BLaER1 treated with 17β-estradiol and CSF1 and Interleukin-3, amounts not matched to agents 10 nM and 100 nM (cell line): ENCODE data around the gene PPIC.

Experiments used
- H3K27ac ChIP-seq, 11 experiments: shearing (Covaris generic); formaldehyde crosslinking; 2 replicates each; pipeline ENCODE4 v1.8.1; 2022
- H3K27me3 ChIP-seq, 11 experiments: shearing (Covaris generic); formaldehyde crosslinking; 2 replicates each; pipeline ENCODE4 v1.8.1; 2022
- H3K36me3 ChIP-seq, 11 experiments: shearing (Covaris generic); formaldehyde crosslinking; 2 replicates each; pipeline ENCODE4 v1.8.1; 2022
- H3K4me1 ChIP-seq, 10 experiments: shearing (Covaris generic); formaldehyde crosslinking; 2 replicates each; pipeline ENCODE4 v1.8.1; 2022
- H3K4me2 ChIP-seq, 11 experiments: shearing (Covaris generic); formaldehyde crosslinking; 2 replicates each; pipeline ENCODE4 v1.8.1; 2022
- H3K4me3 ChIP-seq, 10 experiments: shearing (Covaris generic); formaldehyde crosslinking; 2 replicates each; pipeline ENCODE4 v1.8.1; 2022
- H3K9ac ChIP-seq, 11 experiments: shearing (Covaris generic); formaldehyde crosslinking; 2 replicates each; pipeline ENCODE4 v1.8.1; 2022
- H3K9me3 ChIP-seq, 11 experiments: shearing (Covaris generic); formaldehyde crosslinking; replicated peaks in 1 of 11; 2 replicates each; pipeline ENCODE4 v1.8.1; 2022
- H4K20me1 ChIP-seq, 11 experiments: shearing (Covaris generic); formaldehyde crosslinking; 2 replicates each; pipeline ENCODE4 v1.8.1; 2022
- Cebpa-rat ChIP-seq, 11 experiments: shearing (Covaris generic); IDR thresholded peaks; 2 replicates each; pipeline ENCODE4 v1.8.1; 2022

PPIC gene

GRCh38 chr5:123033157-123033671 lies 3.3 kb downstream of the PPIC start:
- Histone ChIP-seq H3K9me3 (no peaks in the 10 kb centered on the region), H3K9ac (no peak overlapping the region), H3K4me1 (peaks cover 11 to 26% (median 22%) of the 10 kb centered on the region in 10 experiments; a peak in 19 of 20 replicates), H3K27ac (no peak overlapping the region), H3K36me3 (peaks cover 0 to 12% (median 0%) of the 10 kb centered on the region in 11 experiments; a peak in 4 of 22 replicates), H3K4me3 (no peak overlapping the region), H4K20me1 (peaks cover 0 to 24% (median 0%) of the 10 kb centered on the region in 11 experiments; a peak in 7 of 22 replicates), H3K27me3 (peaks cover 15 to 49% (median 45%) of the 10 kb centered on the region in 11 experiments), H3K4me2 (peak overlapping the region in 1 of 11 experiments; percentile 8; a peak in 2 of 22 replicates)
- no peak for TF ChIP-seq Cebpa-rat (IDR thresholded peaks at IDR 0.05)

GRCh38 chr5:123028222-123028621 lies 8.3 kb downstream of the PPIC start:
- Histone ChIP-seq H3K27me3 (no peaks in the 10 kb centered on the region; a peak in 1 of 22 replicates), H4K20me1 (peaks cover 0 to 2% (median 0%) of the 10 kb centered on the region in 11 experiments; a peak in 1 of 22 replicates), H3K4me1 (0 out of 20 replicates have a peak, but pooled peaks cover 0 to 3% (median 0%) of the 10 kb centered on the region in 10 experiments), H3K4me2 (no peak overlapping the region), H3K9ac (no peak overlapping the region), H3K27ac (no peak overlapping the region), H3K9me3 (no peaks in the 10 kb centered on the region), H3K4me3 (no peak overlapping the region), H3K36me3 (peaks cover 0 to 49% (median 0%) of the 10 kb centered on the region in 11 experiments; a peak in 5 of 22 replicates)
- TF ChIP-seq Cebpa-rat (IDR thresholded peaks at IDR 0.05), result no peak

GRCh38 chr5:123014689-123015088 lies 21.8 kb downstream of the PPIC start:
- Histone ChIP-seq H3K4me2 (no peak overlapping the region), H3K9ac (no peak overlapping the region), H3K9me3 (peaks cover 5 to 21% (median 11%) of the 10 kb centered on the region in 11 experiments; a peak in 12 of 22 replicates), H3K27ac (no peak overlapping the region), H3K36me3 (peaks cover 0 to 15% (median 0%) of the 10 kb centered on the region in 11 experiments; a peak in 4 of 22 replicates), H3K4me1 (peaks cover 0 to 9% (median 0%) of the 10 kb centered on the region in 10 experiments; a peak in 2 of 20 replicates), H3K27me3 (no peaks in the 10 kb centered on the region), H4K20me1 (no peaks in the 10 kb centered on the region), H3K4me3 (no peak overlapping the region)
- TF ChIP-seq Cebpa-rat (IDR thresholded peaks at IDR 0.05), result no peak

GRCh38 chr5:123012321-123012720 lies 24.2 kb downstream of the PPIC start:
- no peak for TF ChIP-seq Cebpa-rat (IDR thresholded peaks at IDR 0.05)
- H3K36me3 ChIP-seq, result peaks cover 0 to 36% (median 0%) of the 10 kb centered on the region in 11 experiments; a peak in 4 of 22 replicates

GRCh38 chr5:123007754-123008153 lies 28.8 kb downstream of the PPIC start:
- Histone ChIP-seq H4K20me1 (no peaks in the 10 kb centered on the region), H3K9me3 (peaks cover 0 to 13% (median 0%) of the 10 kb centered on the region in 11 experiments; a peak in 4 of 22 replicates), H3K4me2 (no peak overlapping the region), H3K4me3 (no peak overlapping the region), H3K36me3 (peaks cover 0 to 79% (median 0%) of the 10 kb centered on the region in 11 experiments; a peak in 4 of 22 replicates), H3K27me3 (no peaks in the 10 kb centered on the region), H3K4me1 (peaks cover 0 to 9% (median 0%) of the 10 kb centered on the region in 10 experiments; a peak in 2 of 20 replicates), H3K9ac (no peak overlapping the region), H3K27ac (no peak overlapping the region)
- TF ChIP-seq Cebpa-rat (IDR thresholded peaks at IDR 0.05), result no peak

More at GRCh38 chr5:123012321-123012720, 24.2 kb downstream of the PPIC start:
- no peaks in the 10 kb centered on the region for H4K20me1 ChIP-seq
- peaks cover 0 to 9% (median 0%) of the 10 kb centered on the region in 10 experiments; a peak in 2 of 20 replicates for H3K4me1 ChIP-seq
- H3K9me3 ChIP-seq, result peaks cover 5 to 18% (median 11%) of the 10 kb centered on the region in 11 experiments; a peak in 12 of 22 replicates
- H3K4me3 ChIP-seq, result no peak overlapping the region
- H3K27ac ChIP-seq, result no peak overlapping the region
- no peak overlapping the region for H3K9ac ChIP-seq
- no peak overlapping the region for H3K4me2 ChIP-seq
- no peaks in the 10 kb centered on the region for H3K27me3 ChIP-seq

- H3K27ac ChIP-seq, result no peak overlapping the region
- H3K4me3 ChIP-seq, result no peak overlapping the region
- no peak for TF ChIP-seq Cebpa-rat (IDR thresholded peaks at IDR 0.05)
- no peaks in the 10 kb centered on the region for H4K20me1 ChIP-seq
- peaks cover 0 to 85% (median 0%) of the 10 kb centered on the region in 11 experiments; a peak in 4 of 22 replicates for H3K36me3 ChIP-seq
- no peak overlapping the region for H3K9ac ChIP-seq
- peaks cover 0 to 3% (median 0%) of the 10 kb centered on the region in 10 experiments; a peak in 2 of 20 replicates for H3K4me1 ChIP-seq
- H3K4me2 ChIP-seq, result no peak overlapping the region
- H3K27me3 ChIP-seq, result no peaks in the 10 kb centered on the region
- peaks cover 0 to 13% (median 0%) of the 10 kb centered on the region in 11 experiments; a peak in 4 of 22 replicates for H3K9me3 ChIP-seq
These were observed 29.3 kb downstream of the PPIC start for GRCh38 chr5:123007182-123007581.

GRCh38 chr5:123001808-123002207 lies 34.7 kb downstream of the PPIC start:
- H3K9ac ChIP-seq, result no peak overlapping the region
- H3K9me3 ChIP-seq, result no peaks in the 10 kb centered on the region
- no peak for TF ChIP-seq Cebpa-rat (IDR thresholded peaks at IDR 0.05)
- H3K27me3 ChIP-seq, result no peaks in the 10 kb centered on the region
- H3K4me2 ChIP-seq, result no peak overlapping the region
- H3K4me1 ChIP-seq, result no peaks in the 10 kb centered on the region
- H3K36me3 ChIP-seq, result peaks cover 0 to 81% (median 0%) of the 10 kb centered on the region in 11 experiments; a peak in 5 of 22 replicates
- H3K4me3 ChIP-seq, result no peak overlapping the region
- no peak overlapping the region for H3K27ac ChIP-seq
- H4K20me1 ChIP-seq, result peaks cover 0 to 30% (median 0%) of the 10 kb centered on the region in 11 experiments; a peak in 3 of 22 replicates

GRCh38 chr5:123000731-123001130 lies 35.8 kb downstream of the PPIC start:
- Histone ChIP-seq H3K9me3 (no peaks in the 10 kb centered on the region), H3K4me3 (no peak overlapping the region), H3K27me3 (no peaks in the 10 kb centered on the region), H3K36me3 (peaks cover 0 to 72% (median 0%) of the 10 kb centered on the region in 11 experiments; a peak in 5 of 22 replicates), H3K4me1 (no peaks in the 10 kb centered on the region), H3K27ac (no peak overlapping the region), H3K9ac (no peak overlapping the region), H4K20me1 (peaks cover 0 to 40% (median 0%) of the 10 kb centered on the region in 11 experiments; a peak in 3 of 22 replicates), H3K4me2 (no peak overlapping the region)
- no peak for TF ChIP-seq Cebpa-rat (IDR thresholded peaks at IDR 0.05)

GRCh38 chr5:122999947-123000563 lies 36.5 kb downstream of the PPIC start:
- no peak for TF ChIP-seq Cebpa-rat (IDR thresholded peaks at IDR 0.05)
- Histone ChIP-seq H3K4me3 (no peak overlapping the region), H3K27me3 (no peaks in the 10 kb centered on the region), H3K9me3 (no peaks in the 10 kb centered on the region), H3K4me2 (no peak overlapping the region), H3K27ac (no peak overlapping the region), H3K4me1 (no peaks in the 10 kb centered on the region), H4K20me1 (peaks cover 0 to 47% (median 0%) of the 10 kb centered on the region in 11 experiments; a peak in 3 of 22 replicates), H3K9ac (no peak overlapping the region), H3K36me3 (peaks cover 0 to 65% (median 0%) of the 10 kb centered on the region in 11 experiments; a peak in 5 of 22 replicates)
